ENCODE results near the gene GALNT16.
"Not testable (repeated sequence)": the region's sequence is repeated elsewhere in the genome, so short reads cannot be mapped to it uniquely, and the experiment has no call there.

GALNT16 gene

GRCh38 chr14:69259527-69260189, at the start of gene GALNT16:
Gene GALNT16, plus strand, starts transcription at chr14:69260158. Its CDS starts 133 bp downstream, at chr14:69260291.
- no peak for DNase-seq

- DNase-seq = no peak
Observed at GRCh38 chr14:69214393-69214792, 45.6 kb upstream of the GALNT16 start.

GRCh38 chr14:69217663-69218062, 42.3 kb upstream of the GALNT16 start:
- not testable (repeated sequence) for DNase-seq

- DNase-seq = no peak
Observed at GRCh38 chr14:69224946-69225345, 35.0 kb upstream of the GALNT16 start.

- DNase-seq = no peak
Observed at GRCh38 chr14:69226178-69226577, 33.8 kb upstream of the GALNT16 start.

- DNase-seq = no peak
Observed at GRCh38 chr14:69226736-69227135, 33.2 kb upstream of the GALNT16 start.

GRCh38 chr14:69231486-69231885, 28.5 kb upstream of the GALNT16 start:
- DNase-seq = no peak

- DNase-seq = no peak
Observed at GRCh38 chr14:69232388-69232787, 27.6 kb upstream of the GALNT16 start.

- DNase-seq = no peak
Observed at GRCh38 chr14:69234106-69234505, 25.9 kb upstream of the GALNT16 start.

GRCh38 chr14:69235708-69236107, 24.2 kb upstream of the GALNT16 start:
- no peak for DNase-seq

- no peak for DNase-seq
Observed at GRCh38 chr14:69237142-69237541, 22.8 kb upstream of the GALNT16 start.

GRCh38 chr14:69237584-69237983, 22.4 kb upstream of the GALNT16 start:
- no peak for DNase-seq

GRCh38 chr14:69238883-69239282, 21.1 kb upstream of the GALNT16 start:
- no peak for DNase-seq

GRCh38 chr14:69240527-69241173, 19.3 kb upstream of the GALNT16 start:
- no peak for DNase-seq

- DNase-seq = no peak
Observed at GRCh38 chr14:69241577-69241976, 18.4 kb upstream of the GALNT16 start.

- peak; percentile 31 for DNase-seq
Observed at GRCh38 chr14:69242311-69243224, 17.4 kb upstream of the GALNT16 start.

- DNase-seq = no peak
Observed at GRCh38 chr14:69244946-69245345, 15.0 kb upstream of the GALNT16 start.

- no peak for DNase-seq
Observed at GRCh38 chr14:69246331-69246730, 13.6 kb upstream of the GALNT16 start.

GRCh38 chr14:69247676-69248440, 12.1 kb upstream of the GALNT16 start:
- DNase-seq = no peak

- DNase-seq = no peak
Observed at GRCh38 chr14:69249603-69250002, 10.4 kb upstream of the GALNT16 start.

- DNase-seq = no peak
Observed at GRCh38 chr14:69252851-69253250, 7.1 kb upstream of the GALNT16 start.

GRCh38 chr14:69259168-69259526, 811 bp upstream of the GALNT16 start:
- DNase-seq = no peak

Data from activated T-cell treated with anti-CD3 and anti-CD28 coated beads, Interleukin-2, amount 50 U/mL, for 1 hour (primary cell).